ENCODE measurements around the gene PDE4A.

DNA sequence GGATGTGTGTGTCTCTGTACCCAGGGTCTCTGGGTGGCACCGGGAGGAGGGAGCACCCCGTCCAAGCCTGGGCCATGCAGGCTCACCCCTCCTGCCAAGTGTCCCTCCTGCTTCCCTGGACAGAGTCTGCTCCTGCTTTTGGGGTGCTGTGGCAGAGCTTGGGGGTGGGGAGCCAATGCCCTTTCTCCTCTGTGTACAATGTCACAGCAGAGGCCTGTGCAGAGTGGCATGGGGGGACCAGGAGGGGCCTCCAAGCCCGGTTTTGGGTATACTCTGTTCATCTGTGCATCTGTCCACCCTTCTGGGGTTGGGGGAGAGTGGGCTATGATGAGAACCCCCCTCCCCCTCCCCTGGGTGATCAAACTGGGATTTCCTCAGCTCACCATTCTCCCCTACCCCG lies 33.5 kb downstream of the PDE4A start:
- no peak for TF ChIP-seq POLR2A (IDR thresholded peaks at IDR 0.05)
- TF ChIP-seq EP300 (IDR thresholded peaks at IDR 0.05): no peak

All from ovary (tissue), 1 donor.